IMR-90 (cell line): Measurements from ENCODE around the gene LRRC66. TPM values are rescaled to one million over a fixed set of nuclear protein-coding genes. Genes with fewer than 3 reads are reported as not detected.

Source experiments
- ATAC-seq: fragments of 200-7000 bp; cut with Tn5 transposase; 2 replicates; pipeline ENCODE4 v1.9.1; 2020; ENCODE audit warnings: low read depth, mild to moderate bottlenecking, moderate library complexity
- BruUV-seq: library from RNA; stranded (reverse); fragments of 400-500 nt; replicated peaks from 2 replicates; lab custom pipeline; 2021; lab: Mats Ljungman, UMichigan
- CTCF ChIA-PET: fragments of 300-600 bp; formaldehyde crosslinking; extraction: SDS; loops from one replicate; lab custom pipeline; 2021; ENCODE audit warnings: antibody characterized with exemption; lab: Yijun Ruan, JAX
- POLR2A ChIA-PET: fragments of 300-600 bp; sonication (Branson Sonifier 250); formaldehyde crosslinking; loops from one replicate; lab custom pipeline; 2022; ENCODE audit warnings: antibody characterized with exemption; ENCODE audit not compliant: unreplicated experiment; lab: Charles Lee
- DNase-seq: peaks from one replicate; pipeline ENCODE4 v3.0.0; 2013
- H2AFZ ChIP-seq: replicated peaks from 2 replicates; pipeline ENCODE3; 2013; ENCODE audit warnings: low read length, mild to moderate bottlenecking; ENCODE audit not compliant: poor library complexity
- H2AK5ac ChIP-seq: 2 replicates; pipeline ENCODE4 v1.6.1; 2013; ENCODE audit warnings: low read depth, low read length, inconsistent platforms
- H2AK9ac ChIP-seq: replicated peaks from 2 replicates; pipeline ENCODE3; 2013; ENCODE audit warnings: mild to moderate bottlenecking, low read depth, low read length, moderate library complexity; ENCODE audit not compliant: poor library complexity
- H2BK120ac ChIP-seq: 2 replicates; pipeline ENCODE4 v1.6.1; 2013; ENCODE audit warnings: low read depth, low read length, inconsistent platforms
- H2BK15ac ChIP-seq: 3 replicates; pipeline ENCODE4 v1.6.1; 2013; ENCODE audit warnings: low read depth, low read length, inconsistent platforms
- H2BK20ac ChIP-seq: 2 replicates; pipeline ENCODE4 v1.6.1; 2013; ENCODE audit warnings: low read depth, mild to moderate bottlenecking, inconsistent platforms, low read length, moderate library complexity
- H2BK5ac ChIP-seq: 2 replicates; pipeline ENCODE4 v1.6.1; 2013; ENCODE audit warnings: mild to moderate bottlenecking, low read depth, low read length, inconsistent platforms; ENCODE audit not compliant: poor library complexity, severe bottlenecking
- H3K14ac ChIP-seq: replicated peaks from 2 replicates; pipeline ENCODE4 v1.6.1; 2013; ENCODE audit warnings: low read depth, low read length, inconsistent platforms
- H3K18ac ChIP-seq: 2 replicates; pipeline ENCODE4 v1.6.1; 2013; ENCODE audit warnings: low read depth, low read length, control low read depth
- H3K23ac ChIP-seq: 2 replicates; pipeline ENCODE4 v1.6.1; 2013; ENCODE audit warnings: low read depth, low read length, inconsistent platforms
- H3K27ac ChIP-seq: 2 replicates; pipeline ENCODE4 v1.5.1; 2013; ENCODE audit warnings: mild to moderate bottlenecking, control low read depth, low read length; ENCODE audit not compliant: insufficient read depth
- H3K27me3 ChIP-seq: 2 replicates; pipeline ENCODE4 v1.6.1; 2013; ENCODE audit warnings: low read length; ENCODE audit not compliant: control insufficient read depth, insufficient read depth
- H3K36me3 ChIP-seq: 2 replicates; pipeline ENCODE4 v1.6.1; 2013; ENCODE audit warnings: low read length, mixed read lengths; ENCODE audit not compliant: control insufficient read depth, insufficient read depth
- H3K4ac ChIP-seq: 2 replicates; pipeline ENCODE4 v1.6.1; 2013; ENCODE audit warnings: low read depth, low read length, inconsistent platforms
- H3K4me1 ChIP-seq: 2 replicates; pipeline ENCODE4 v1.6.1; 2013; ENCODE audit warnings: low read length, mixed read lengths; ENCODE audit not compliant: control insufficient read depth, insufficient read depth
- H3K4me2 ChIP-seq: 2 replicates; pipeline ENCODE4 v1.6.1; 2013; ENCODE audit warnings: low read depth, mild to moderate bottlenecking, control low read depth, low read length, moderate library complexity
- H3K4me3 ChIP-seq: 2 replicates; pipeline ENCODE4 v1.5.1; 2013; ENCODE audit warnings: low read depth, mild to moderate bottlenecking, control low read depth, low read length, moderate library complexity; ENCODE audit not compliant: insufficient read depth
- H3K56ac ChIP-seq: 2 replicates; pipeline ENCODE4 v1.6.1; 2013; ENCODE audit warnings: low read length, inconsistent platforms; ENCODE audit not compliant: insufficient read depth; ENCODE audit errors: extremely low read depth
- H3K79me1 ChIP-seq, 2 experiments: 2 replicates each; pipeline ENCODE4 v1.6.1; 2013; ENCODE audit warnings: low read length in 2 of 2, inconsistent platforms in 1 of 2, low read depth in 1 of 2
- H3K9ac ChIP-seq: 2 replicates; pipeline ENCODE4 v1.6.1; 2013; ENCODE audit warnings: low read depth, low read length, control low read depth
- H3K9me1 ChIP-seq: 2 replicates; pipeline ENCODE4 v1.6.1; 2013; ENCODE audit warnings: low read length, inconsistent platforms; ENCODE audit not compliant: insufficient read depth
- H3K9me3 ChIP-seq: 2 replicates; pipeline ENCODE4 v1.6.1; 2013; ENCODE audit warnings: low read length; ENCODE audit not compliant: control insufficient read depth, insufficient read depth
- H4K20me1 ChIP-seq: 2 replicates; pipeline ENCODE4 v1.6.1; 2013; ENCODE audit warnings: low read length, inconsistent platforms; ENCODE audit not compliant: insufficient read depth
- H4K5ac ChIP-seq: 2 replicates; pipeline ENCODE4 v1.6.1; 2013; ENCODE audit warnings: mild to moderate bottlenecking, low read depth, low read length, control low read depth
- H4K8ac ChIP-seq, 2 experiments: 2 replicates each; pipeline ENCODE4 v1.6.1; 2013; ENCODE audit warnings: low read depth in 2 of 2, low read length in 2 of 2, control low read depth in 1 of 2, inconsistent platforms in 1 of 2
- H4K91ac ChIP-seq: 2 replicates; pipeline ENCODE4 v1.6.1; 2013; ENCODE audit warnings: low read depth, low read length, inconsistent platforms; ENCODE audit not compliant: insufficient read depth
- CHD1 ChIP-seq: IDR thresholded peaks from 2 replicates; pipeline ENCODE4 v1.6.1; 2012; ENCODE audit warnings: low read depth, low read length, improper control_type of control experiment
- FOS ChIP-seq: fragments of 150-350 bp; IDR thresholded peaks from 2 replicates; pipeline ENCODE4 v1.6.1; 2016; ENCODE audit warnings: low read depth, low read length
- MAFK ChIP-seq: IDR thresholded peaks from 2 replicates; pipeline ENCODE4 v1.6.1; 2012; ENCODE audit warnings: low read depth, low read length, improper control_type of control experiment
- MAZ ChIP-seq: IDR thresholded peaks from 2 replicates; pipeline ENCODE4 v1.6.1; 2012; ENCODE audit warnings: low read depth, mild to moderate bottlenecking, low read length, improper control_type of control experiment, moderate library complexity, borderline replicate concordance
- MXI1 ChIP-seq: IDR thresholded peaks from 2 replicates; pipeline ENCODE4 v1.6.1; 2012; ENCODE audit warnings: low read depth, mild to moderate bottlenecking, low read length, moderate library complexity, borderline replicate concordance
- WGBS, 2 experiments: methylation state at CpG; one replicate each; pipeline versions ENCODE4 v1.1.5 to v1.1.7; 2013; ENCODE audit warnings: missing lambda C conversion rate in 2 of 2; ENCODE audit not compliant: insufficient read length in 1 of 2; ENCODE audit errors: extremely low coverage in 2 of 2; 5-methylcytosine and 5-hydroxymethylcytosine counted together
- dilution Hi-C: fragments of 300-500 bp; cut with HindIII; formaldehyde crosslinking; loops from one replicate; pipeline ENCODE4 v1.14.3; 2018; ENCODE audit warnings: low sequenced_read_pairs; ENCODE audit not compliant: unreplicated experiment
- in situ Hi-C: fragments of 300-500 bp; cut with MboI; formaldehyde crosslinking; loops from 3 replicates; pipeline ENCODE4 v1.14.3; 2019; ENCODE audit warnings: low sequenced_read_pairs, inconsistent platforms, mixed read lengths
- intact Hi-C: fragments of 100-400 bp; cut with micrococcal nuclease; formaldehyde crosslinking; loops from 2 replicates; pipeline ENCODE4 v1.10.0; 2022
- polyA plus RNA-seq, 3 experiments: library from polyadenylated mRNA; depleted of rRNA; stranded (reverse); fragments of >200 nt; gene quantifications; 2 replicates each; pipeline ENCODE4 v1.2.3, GENCODE V29; 2012; ENCODE audit warnings: low replicate concordance in 1 of 3
- total RNA-seq: library from RNA; depleted of rRNA; stranded (reverse); fragments of >200 nt; gene quantifications from 2 replicates; pipeline ENCODE4 v1.2.3, GENCODE V29; 2012

Gene LRRC66
- total and polyA plus RNA-seq, 2 of the 4 experiments (the other 2 are of a cell fraction): 0.09 to 0.18 TPM

- Histone ChIP-seq H2BK15ac (no peak overlapping the region), H3K56ac (no peak overlapping the region), H3K14ac (no peak overlapping the region), H4K8ac (no peak overlapping the region), H3K9me3 (no peaks in the 10 kb centered on the region), H3K4me3 (no peak overlapping the region), H3K4me2 (no peak overlapping the region), H2AK9ac (no peak overlapping the region), H3K4me1 (no peaks in the 10 kb centered on the region), H3K27ac (no peak overlapping the region), H2AK5ac (no peak overlapping the region), H3K4ac (no peak overlapping the region), H2BK120ac (no peak overlapping the region), H2BK20ac (no peak overlapping the region), H3K9ac (no peak overlapping the region), H2BK5ac (no peak overlapping the region), H3K9me1 (no peaks in the 10 kb centered on the region), H3K79me1 (no peaks in the 10 kb centered on the region), H3K27me3 (peaks cover 30% of the 10 kb centered on the region), H2AFZ (no peak overlapping the region), H3K36me3 (no peaks in the 10 kb centered on the region), H4K91ac (no peak overlapping the region), H4K20me1 (no peaks in the 10 kb centered on the region), H3K18ac (no peak overlapping the region), H4K5ac (no peak overlapping the region), H3K23ac (no peak overlapping the region)
- intact Hi-C loops: loop anchor here (5.0 kb wide), 1 partner anchor 87 kb away; no protein-coding TSS in a partner anchor
- WGBS, 2 experiments: no CpG with 5 or more reads among the region's 1 CpG
- ATAC-seq (no peak), DNase-seq (no peak)
- dilution Hi-C loops: no loop called here
- no peak for TF ChIP-seq MXI1
- no peak for TF ChIP-seq FOS
- TF ChIP-seq CHD1: no peak
- TF ChIP-seq MAZ: no peak
- no peak for TF ChIP-seq MAFK
- BruUV-seq: no TSS peak
- ChIA-PET POLR2A (no interaction called here), CTCF (no interaction called here)
- in situ Hi-C loops: no loop called here
These were observed 24.9 kb upstream of the LRRC66 start for GRCh38 chr4:52045028-52045427.
